Measurements from ENCODE around the gene NRIP1.
"Not testable (repeated sequence)": the region's sequence is repeated elsewhere in the genome, so short reads cannot be mapped to it uniquely, and the experiment has no call there.

The NRIP1 gene

GRCh38 chr21:14981246-14981645 lies 83.6 kb downstream of the NRIP1 start:
- DNase-seq (ENCODE audit: low read depth in 2 of 2): no peak

DNA sequence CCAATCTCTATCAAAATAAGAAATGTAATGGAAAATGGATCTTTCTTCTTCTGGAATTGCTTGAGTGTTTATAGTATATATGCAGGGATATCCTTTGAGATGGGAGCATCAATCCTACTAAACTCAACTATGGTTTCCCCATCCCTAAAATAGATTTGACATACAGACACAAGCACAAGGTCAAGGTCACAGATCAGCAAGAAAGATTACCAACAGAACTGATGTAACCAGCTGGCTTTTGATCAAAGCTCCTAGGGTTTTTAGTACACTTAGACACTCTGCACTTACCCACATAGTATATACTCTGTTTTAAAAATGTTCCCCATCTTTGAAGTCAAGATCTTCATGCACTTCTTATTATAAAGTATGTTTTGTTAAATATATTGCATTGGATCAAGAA lies 85.5 kb downstream of the NRIP1 start:
- no peak for DNase-seq (ENCODE audit: low read depth in 2 of 2)

DNA sequence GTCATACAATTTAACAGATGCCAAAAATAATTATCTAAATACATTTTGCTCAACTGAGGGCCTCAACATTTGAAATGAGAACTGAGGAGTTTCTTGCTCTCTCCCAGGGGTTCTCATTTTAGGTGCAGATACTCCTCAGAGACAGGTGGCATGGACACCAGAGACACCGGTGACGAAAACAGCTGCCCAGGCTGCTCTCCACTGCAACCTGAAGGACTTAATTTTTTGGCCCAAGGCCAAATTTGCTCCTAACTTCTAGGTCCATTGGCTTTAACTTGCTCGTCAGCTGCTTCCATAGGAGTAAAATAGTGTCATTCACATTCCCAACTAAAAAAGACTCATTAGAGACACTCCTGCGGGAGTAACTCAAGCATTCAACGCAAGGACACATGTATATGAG lies 87.0 kb downstream of the NRIP1 start:
- DNase-seq (ENCODE audit: low read depth in 2 of 2): no peak

GRCh38 chr21:14975136-14975919 lies 89.5 kb downstream of the NRIP1 start:
- no peak for DNase-seq (ENCODE audit: low read depth in 2 of 2)

DNA sequence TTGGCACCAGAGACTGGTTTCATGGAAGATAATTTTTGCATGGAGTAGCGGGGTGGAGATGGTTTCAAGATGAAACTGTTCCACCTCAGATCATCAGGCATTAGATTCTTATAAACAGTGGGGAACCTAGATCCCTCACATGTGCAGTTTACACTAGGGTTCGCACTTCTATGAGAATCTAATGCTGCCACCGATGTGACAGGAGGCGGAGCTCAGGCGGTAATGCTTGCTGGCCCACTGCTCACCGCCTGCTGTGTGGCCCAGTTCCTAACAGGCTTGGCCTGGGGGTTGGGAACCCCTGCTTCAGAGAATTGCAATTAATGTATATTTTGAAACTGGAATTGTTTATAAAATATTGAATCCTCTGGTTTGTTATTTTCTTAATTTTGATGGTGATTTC lies 92.1 kb downstream of the NRIP1 start:
- no peak for DNase-seq (ENCODE audit: low read depth in 2 of 2)

DNA sequence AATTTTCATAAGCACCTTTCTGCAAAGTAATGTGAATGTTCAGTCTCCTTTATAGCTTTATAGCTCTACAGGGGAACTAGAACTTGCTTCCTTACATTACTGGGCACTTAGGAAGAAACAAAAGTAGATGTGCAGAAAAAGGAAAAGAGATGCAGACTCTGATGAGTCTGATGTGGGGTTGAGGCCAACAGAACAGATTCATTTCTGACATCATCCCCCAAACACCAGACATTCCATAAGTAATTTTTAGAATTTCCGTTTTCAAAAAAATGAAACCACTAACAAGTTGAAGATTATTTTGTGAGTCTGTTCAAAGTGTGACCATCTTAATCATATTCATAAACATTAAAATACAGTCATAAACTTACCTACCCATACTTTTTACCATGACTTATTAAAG lies 96.0 kb downstream of the NRIP1 start:
- DNase-seq (ENCODE audit: low read depth in 2 of 2): no peak

DNA sequence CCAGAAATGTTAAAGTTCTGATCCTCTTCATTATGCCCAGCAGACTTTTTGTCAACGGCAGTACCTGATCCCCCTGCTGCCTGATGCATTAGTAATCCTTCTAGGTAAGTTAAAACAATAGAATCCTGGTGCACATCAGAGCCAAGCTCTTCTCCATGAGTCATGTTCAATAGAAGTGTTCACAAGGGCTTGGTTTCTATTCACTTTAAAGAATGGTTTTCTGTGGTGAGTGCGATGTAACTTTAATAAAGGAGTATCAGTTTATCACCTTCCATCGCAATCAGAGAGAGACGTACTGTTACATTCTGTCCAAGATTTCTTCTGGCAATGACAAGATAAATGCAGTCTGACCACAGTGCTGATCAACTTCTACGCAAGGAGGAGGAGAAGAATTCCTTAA lies 96.8 kb downstream of the NRIP1 start:
- no peak for DNase-seq (ENCODE audit: low read depth in 2 of 2)

- DNase-seq (ENCODE audit: low read depth in 2 of 2): no peak
Measured at GRCh38 chr21:14964621-14965020, 100.2 kb downstream of the NRIP1 start.

DNA sequence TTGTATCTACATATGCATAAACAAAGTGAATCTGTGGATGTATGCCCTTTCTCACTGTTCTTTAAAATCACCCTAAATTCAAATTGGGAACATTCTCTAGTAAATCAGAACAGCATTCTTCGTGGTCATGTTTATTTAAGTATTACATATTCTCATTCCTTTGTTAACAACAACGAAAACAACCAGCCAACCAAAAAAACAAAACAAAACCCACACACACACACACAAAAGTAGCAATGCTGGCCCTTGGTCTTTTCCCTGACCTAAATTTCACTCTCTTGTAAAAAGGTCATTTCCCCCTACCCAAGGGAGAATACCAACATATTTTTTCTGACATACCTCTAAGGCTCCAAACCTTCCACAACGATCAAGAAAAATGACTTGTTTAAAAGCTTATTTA lies 102.6 kb downstream of the NRIP1 start:
- no peak for DNase-seq (ENCODE audit: low read depth in 2 of 2)

DNA sequence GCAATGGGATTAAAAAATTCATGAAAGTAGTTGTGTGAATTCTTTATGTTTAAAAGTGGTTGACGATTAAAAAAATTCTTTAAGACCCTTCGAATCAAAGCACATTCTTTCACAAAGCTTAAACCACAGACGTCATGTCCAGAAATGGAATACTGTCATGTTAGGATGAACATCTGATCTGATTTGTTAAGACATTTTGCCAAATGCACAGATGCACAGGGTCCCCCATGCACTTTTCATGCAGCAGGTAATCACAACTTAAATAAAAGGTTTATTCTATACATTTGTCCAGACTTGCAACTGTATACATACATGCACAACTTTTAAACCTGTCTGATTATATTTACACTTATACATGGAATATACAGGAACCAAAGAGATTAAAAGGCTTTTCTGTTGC lies 103.3 kb downstream of the NRIP1 start:
- no peak for DNase-seq (ENCODE audit: low read depth in 2 of 2)

DNA sequence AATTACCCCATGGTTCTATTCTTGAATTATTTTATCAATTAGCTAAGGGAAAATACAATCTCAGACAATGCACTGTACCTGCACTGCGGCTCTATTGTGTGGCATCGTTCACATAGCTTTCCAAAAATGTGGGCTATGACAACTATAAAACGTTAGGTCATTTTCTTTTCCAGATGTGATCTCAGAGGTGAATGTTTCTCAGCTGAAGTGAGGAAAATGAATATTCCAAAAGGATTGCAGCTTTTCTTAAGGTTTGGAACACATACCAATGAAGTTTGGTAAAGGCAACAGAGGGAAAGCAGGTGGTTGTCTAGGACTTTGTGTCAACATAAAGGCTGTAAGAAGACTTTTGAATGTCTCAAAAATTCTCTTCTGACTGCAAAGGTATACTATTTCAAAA lies 105.5 kb downstream of the NRIP1 start:
- DNase-seq (ENCODE audit: low read depth in 2 of 2): no peak

DNA sequence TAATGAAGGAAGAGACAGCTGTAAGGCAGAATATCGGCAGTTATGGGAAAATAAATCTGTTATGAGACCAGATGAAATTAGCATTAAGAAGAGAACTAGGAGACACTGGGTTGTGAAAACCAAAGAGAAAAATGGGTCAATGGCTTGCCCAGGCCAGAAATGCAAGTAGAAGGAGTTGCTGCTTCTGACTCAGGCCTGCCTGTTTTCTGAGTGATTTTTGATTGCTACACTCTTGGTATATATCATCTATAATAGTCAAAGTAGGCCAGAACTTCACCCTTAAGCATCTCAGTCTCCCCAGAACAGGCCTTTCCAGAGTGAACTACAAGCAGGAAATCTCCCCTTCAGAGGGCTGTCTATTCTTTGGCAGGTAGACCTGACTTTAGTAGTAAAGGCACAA lies 107.0 kb downstream of the NRIP1 start:
- DNase-seq (ENCODE audit: low read depth in 2 of 2): no peak

GRCh38 chr21:14956807-14957206 lies 108.0 kb downstream of the NRIP1 start:
- peak; percentile 63 for DNase-seq (ENCODE audit: low read depth in 2 of 2)

GRCh38 chr21:14955936-14956520 lies 108.8 kb downstream of the NRIP1 start:
- DNase-seq (ENCODE audit: low read depth in 2 of 2): no peak

GRCh38 chr21:14952916-14953315 lies 111.9 kb downstream of the NRIP1 start:
- DNase-seq (ENCODE audit: low read depth in 2 of 2): no peak

DNA sequence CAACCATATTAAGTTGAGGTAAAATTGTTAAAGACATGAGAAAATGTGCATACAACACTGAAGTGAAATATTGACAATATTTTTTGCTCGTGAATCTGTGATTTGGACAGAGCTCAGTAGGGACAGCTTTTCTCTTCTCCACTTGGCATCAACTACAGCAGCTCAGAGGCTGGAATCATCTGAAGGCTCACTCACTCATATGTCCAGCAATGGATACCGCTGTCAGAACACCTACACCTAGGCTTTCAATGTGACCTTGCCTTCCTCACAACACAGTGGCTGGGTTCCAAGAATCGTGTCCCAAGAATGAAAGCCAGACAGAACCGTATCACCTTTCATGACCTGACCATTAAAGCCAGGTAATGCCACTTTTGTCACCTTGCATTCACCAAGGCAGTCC lies 115.2 kb downstream of the NRIP1 start:
- DNase-seq (ENCODE audit: low read depth in 2 of 2): no peak

- no peak for DNase-seq (ENCODE audit: low read depth in 2 of 2)
Measured at GRCh38 chr21:14947613-14948160, 117.1 kb downstream of the NRIP1 start.

- no peak for DNase-seq (ENCODE audit: low read depth in 2 of 2)
Measured at GRCh38 chr21:14945176-14945575, 119.6 kb downstream of the NRIP1 start.

DNA sequence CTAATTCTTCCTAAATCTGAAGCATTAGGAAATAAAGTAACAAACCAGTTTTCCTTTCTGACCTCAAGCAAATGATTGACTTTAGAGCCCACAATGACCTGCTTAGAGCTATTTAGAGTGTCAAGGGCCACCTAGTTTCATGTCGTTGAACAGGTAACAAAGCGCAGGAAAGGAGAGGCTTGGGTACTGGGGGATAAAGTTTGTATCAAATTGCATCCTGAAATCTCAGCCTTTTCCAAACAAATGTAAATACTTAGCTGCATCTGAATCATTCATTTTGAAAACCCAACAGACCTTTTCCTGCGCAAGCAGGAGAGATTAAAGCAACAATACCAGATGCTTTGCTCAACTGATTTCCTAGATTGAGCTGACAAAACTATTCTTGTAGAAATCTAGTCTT lies 121.2 kb downstream of the NRIP1 start:
- no peak for DNase-seq (ENCODE audit: low read depth in 2 of 2)

DNA sequence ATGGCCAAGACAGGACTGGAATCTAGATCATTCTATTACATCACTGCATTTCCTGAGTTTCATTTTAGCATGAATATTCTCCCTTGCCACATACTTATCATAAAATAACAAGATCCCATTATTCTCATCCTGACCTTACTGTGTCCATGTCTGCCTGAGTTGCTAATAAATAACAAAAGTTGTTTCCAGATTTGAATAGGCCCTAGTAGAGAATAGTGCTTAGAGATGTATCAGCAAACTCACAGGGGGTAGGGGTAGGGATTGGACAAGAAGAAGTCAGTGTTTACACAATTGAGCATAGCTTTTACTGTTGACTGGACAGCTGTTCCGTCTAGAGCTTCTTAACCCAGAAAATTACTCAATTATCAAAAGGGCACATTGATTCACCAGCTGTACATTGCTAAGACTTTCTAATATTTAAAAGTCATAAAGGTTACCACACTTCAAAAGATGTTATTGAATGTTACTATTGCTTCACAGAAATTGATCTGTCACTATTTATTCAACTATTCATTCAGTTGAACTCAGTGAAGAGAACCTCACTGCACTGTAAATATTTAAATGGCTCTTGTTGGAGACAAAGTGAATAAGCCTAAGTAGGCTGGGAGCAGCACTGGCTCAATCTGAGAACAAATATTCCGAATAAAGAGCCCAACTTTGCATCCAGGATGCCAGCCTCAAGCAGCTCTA lies 121.9 kb downstream of the NRIP1 start:
- DNase-seq (ENCODE audit: low read depth in 2 of 2): no peak

DNA sequence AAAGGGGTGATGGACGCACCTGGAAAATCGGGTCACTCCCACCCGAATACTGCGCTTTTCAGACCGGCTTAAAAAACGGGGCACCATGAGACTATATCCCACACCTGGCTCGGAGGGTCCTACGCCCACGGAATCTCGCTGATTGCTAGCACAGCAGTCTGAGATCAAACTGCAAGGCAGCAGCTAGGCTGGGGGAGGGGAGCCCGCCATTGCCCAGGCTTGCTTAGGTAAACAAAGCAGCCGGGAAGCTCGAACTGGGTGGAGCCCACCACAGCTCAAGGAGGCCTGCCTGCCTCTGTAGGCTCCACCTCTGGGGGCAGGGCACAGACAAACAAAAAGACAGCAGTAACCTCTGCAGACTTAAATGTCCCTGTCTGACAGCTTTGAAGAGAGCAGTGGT lies 137.5 kb downstream of the NRIP1 start:
- not testable (repeated sequence) for DNase-seq (ENCODE audit: low read depth in 2 of 2)

DNA sequence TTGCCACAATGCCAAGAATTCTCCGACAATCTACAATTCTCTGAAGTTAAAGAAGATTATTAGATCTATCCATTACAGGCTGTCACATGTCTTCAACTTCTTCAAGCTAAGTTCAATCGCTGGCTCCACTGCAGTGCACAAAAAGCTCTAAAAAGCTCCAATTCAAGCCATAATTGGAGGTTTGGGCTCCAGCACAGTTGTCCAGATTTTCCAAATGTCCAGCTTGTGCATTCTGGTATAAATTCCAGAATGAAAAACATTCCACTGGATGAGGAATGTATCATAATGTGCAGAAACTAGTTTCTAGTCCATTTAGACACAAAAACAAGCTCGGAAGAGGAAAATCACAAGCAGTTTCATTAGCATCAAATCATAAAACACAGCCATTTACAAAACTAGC lies 138.6 kb downstream of the NRIP1 start:
- no peak for DNase-seq (ENCODE audit: low read depth in 2 of 2)

GRCh38 chr21:14923468-14923867 lies 141.3 kb downstream of the NRIP1 start:
- peak; percentile 46 to 49 for DNase-seq (ENCODE audit: low read depth in 2 of 2)

Data from fibroblast of skin of left quadriceps (primary cell).